GM12878 (cell line): ENCODE data around the gene BPTF. TPM values are rescaled to one million over a fixed set of nuclear protein-coding genes. Genes with fewer than 3 reads are reported as not detected.

Experiments used
- ATAC-seq: fragments of 200-7000 bp; cut with Tn5 transposase; 3 replicates; pipeline ENCODE4 v1.9.1; 2020; ENCODE audit warnings: mild to moderate bottlenecking, moderate library complexity
- BruUV-seq: library from RNA; stranded (reverse); fragments of 400-500 nt; replicated peaks from 2 replicates; lab custom pipeline; 2021; lab: Mats Ljungman, UMichigan
- CTCF ChIA-PET: fragments of 300-600 bp; sonication (Branson Sonifier 250); formaldehyde crosslinking; extraction: SDS; loops from one replicate; lab custom pipeline; 2021; ENCODE audit warnings: inconsistent platforms; lab: Yijun Ruan, JAX
- POLR2A ChIA-PET: fragments of 350-600 bp; formaldehyde crosslinking; extraction: SDS; loops from one replicate; lab custom pipeline; 2021; ENCODE audit warnings: inconsistent platforms; lab: Charles Lee
- RAD21 ChIA-PET: fragments of 300-600 bp; sonication (Branson Sonifier 250); formaldehyde crosslinking; loops from one replicate; lab custom pipeline; 2023; ENCODE audit warnings: antibody characterized with exemption; ENCODE audit not compliant: unreplicated experiment; lab: Charles Lee
- SMC1A ChIA-PET: fragments of 300-600 bp; sonication (Branson Sonifier 250); formaldehyde crosslinking; loops from one replicate; lab custom pipeline; 2023; ENCODE audit not compliant: unreplicated experiment, uncharacterized antibody; lab: Charles Lee
- DNase-seq: peaks from one replicate; pipeline ENCODE4 v3.0.0-alpha.2; 2011; ENCODE audit warnings: low read depth, low spot score
- FAIRE-seq: peaks from 3 replicates; lab custom pipeline; 2011; peaks lifted over from hg19 to GRCh38; lab: Jason Lieb, UNC
- H2AFZ ChIP-seq: 2 replicates; pipeline ENCODE4 v1.6.0; 2011; ENCODE audit warnings: low read depth, low read length, control low read depth; ENCODE audit not compliant: control insufficient read depth
- H3K27ac ChIP-seq: 2 replicates; pipeline ENCODE4 v1.5.1; 2011; ENCODE audit warnings: control low read depth; ENCODE audit not compliant: control insufficient read depth, insufficient read depth
- H3K27me3 ChIP-seq, 2 experiments: replicated peaks in 1 of 2; 2 replicates each; pipeline versions ENCODE4 v1.6.0 to v1.6.1; 2011; ENCODE audit warnings: low read length in 1 of 2; ENCODE audit not compliant: control insufficient read depth in 2 of 2, insufficient read depth in 2 of 2
- H3K36me3 ChIP-seq, 2 experiments: 2 replicates each; pipeline ENCODE4 v1.5.1; 2011; ENCODE audit warnings: low read length in 1 of 2; ENCODE audit not compliant: control insufficient read depth in 2 of 2, insufficient read depth in 2 of 2
- H3K4me1 ChIP-seq: 2 replicates; pipeline ENCODE4 v1.6.1; 2011; ENCODE audit warnings: mild to moderate bottlenecking, low read length, moderate library complexity, mixed read lengths; ENCODE audit not compliant: control insufficient read depth, insufficient read depth
- H3K4me2 ChIP-seq: 2 replicates; pipeline ENCODE4 v1.6.0; 2011; ENCODE audit warnings: control low read depth; ENCODE audit not compliant: control insufficient read depth, insufficient read depth
- H3K4me3 ChIP-seq: fragments of 200-600 bp; sonication (generic); 2 replicates; pipeline ENCODE4 v1.5.1; 2016
- H3K79me2 ChIP-seq: 2 replicates; pipeline ENCODE4 v1.6.0; 2011; ENCODE audit warnings: low read length; ENCODE audit not compliant: control insufficient read depth, insufficient read depth
- H3K9ac ChIP-seq: 2 replicates; pipeline ENCODE4 v1.8.0; 2011; ENCODE audit warnings: low read length, control low read depth, mixed read lengths; ENCODE audit not compliant: control insufficient read depth, insufficient read depth
- H3K9me3 ChIP-seq: replicated peaks from 3 replicates; pipeline ENCODE4 v1.5.1; 2011; ENCODE audit warnings: mild to moderate bottlenecking, low read length; ENCODE audit not compliant: control insufficient read depth, insufficient read depth
- H4K20me1 ChIP-seq: 2 replicates; pipeline ENCODE4 v1.6.0; 2011; ENCODE audit not compliant: control insufficient read depth, insufficient read depth
- ATF7 ChIP-seq: fragments of 450-650 bp; IDR thresholded peaks from 2 replicates; pipeline ENCODE4 v1.6.1; 2016; ENCODE audit warnings: low read depth, mild to moderate bottlenecking
- BHLHE40 ChIP-seq, 2 experiments: fragments of 450-650 bp in 1 of 2; IDR thresholded peaks; 2 replicates each; pipeline ENCODE4 v1.6.1; 2011 to 2017; ENCODE audit warnings: low read depth in 2 of 2, borderline replicate concordance in 1 of 2, improper control_type of control experiment in 1 of 2, low read length in 1 of 2, mild to moderate bottlenecking in 1 of 2
- EGR1 ChIP-seq, 2 experiments: IDR thresholded peaks; 1 replicate in 1 of 2; 2 replicates in 1 of 2; pipeline ENCODE4 v1.6.1; 2011 to 2012; ENCODE audit warnings: low read depth in 2 of 2, low read length in 2 of 2, borderline replicate concordance in 1 of 2, mild to moderate bottlenecking in 1 of 2, moderate library complexity in 1 of 2
- FOXM1 ChIP-seq: IDR thresholded peaks from 2 replicates; pipeline ENCODE4 v1.6.1; 2012; ENCODE audit warnings: low read depth, mild to moderate bottlenecking, inconsistent platforms, low read length, moderate library complexity
- IKZF2 ChIP-seq, 2 experiments: fragments of 450-650 bp; IDR thresholded peaks; 2 replicates each; pipeline ENCODE4 v1.6.1; 2017; ENCODE audit warnings: mild to moderate bottlenecking in 2 of 2, moderate library complexity in 2 of 2
- LARP7 ChIP-seq: fragments of 450-650 bp; IDR thresholded peaks from 2 replicates; pipeline ENCODE4 v1.6.1; 2017; ENCODE audit warnings: mild to moderate bottlenecking
- MTA2 ChIP-seq: fragments of 450-650 bp; IDR thresholded peaks from 2 replicates; pipeline ENCODE4 v1.6.1; 2016; ENCODE audit warnings: low read depth, mild to moderate bottlenecking, moderate library complexity
- MXI1 ChIP-seq: fragments of 150-350 bp; IDR thresholded peaks from 2 replicates; pipeline ENCODE4 v1.6.1; 2011; ENCODE audit warnings: low read depth, mild to moderate bottlenecking, inconsistent platforms, low read length, improper control_type of control experiment
- NFYB ChIP-seq: IDR thresholded peaks from 2 replicates; pipeline ENCODE4 v1.6.1; 2011; ENCODE audit warnings: low read depth, mild to moderate bottlenecking, low read length, improper control_type of control experiment, moderate library complexity; ENCODE audit not compliant: insufficient read depth
- PAX8 ChIP-seq: fragments of 450-650 bp; IDR thresholded peaks from 2 replicates; pipeline ENCODE4 v1.6.1; 2017; ENCODE audit warnings: mild to moderate bottlenecking, moderate library complexity
- RAD21 ChIP-seq: IDR thresholded peaks from 2 replicates; pipeline ENCODE4 v1.6.1; 2011; ENCODE audit warnings: mild to moderate bottlenecking, low read depth, low read length, moderate library complexity; ENCODE audit not compliant: insufficient read depth
- REST ChIP-seq: IDR thresholded peaks from 2 replicates; pipeline ENCODE4 v1.6.1; 2012; ENCODE audit warnings: mild to moderate bottlenecking, low read depth, low read length
- SMAD1 ChIP-seq: fragments of 450-650 bp; IDR thresholded peaks from 2 replicates; pipeline ENCODE4 v1.6.1; 2018; ENCODE audit warnings: mild to moderate bottlenecking, low read depth; ENCODE audit not compliant: partially characterized antibody
- STAT3 ChIP-seq: IDR thresholded peaks from 2 replicates; pipeline ENCODE4 v1.6.1; 2011; ENCODE audit warnings: low read depth, low read length, improper control_type of control experiment
- SUPT20H ChIP-seq: IDR thresholded peaks from 2 replicates; pipeline ENCODE4 v1.6.1; 2011; ENCODE audit warnings: low read depth, mild to moderate bottlenecking, low read length, moderate library complexity, borderline replicate concordance; ENCODE audit not compliant: control insufficient read depth
- ZNF207 ChIP-seq: fragments of 450-650 bp; IDR thresholded peaks from 2 replicates; pipeline ENCODE4 v1.6.1; 2014; ENCODE audit warnings: antibody characterized with exemption, mild to moderate bottlenecking, borderline replicate concordance
- ZNF24 ChIP-seq: fragments of 450-650 bp; IDR thresholded peaks from 2 replicates; pipeline ENCODE4 v1.6.1; 2017; ENCODE audit warnings: antibody characterized with exemption, mild to moderate bottlenecking
- whole genome bisulfite sequencing: methylation state at CpG from one replicate; pipeline ENCODE4 v1.1.6; 2016; ENCODE audit warnings: low lambda C conversion rate; ENCODE audit not compliant: insufficient replicate concordance, insufficient coverage; ENCODE audit errors: missing lambda C conversion rate; 5-methylcytosine and 5-hydroxymethylcytosine counted together
- in situ Hi-C: fragments of 300-500 bp; cut with MboI; formaldehyde crosslinking; loops from 9 replicates; pipeline ENCODE4 v1.14.3; 2018; ENCODE audit warnings: mixed read lengths
- intact Hi-C: fragments of 100-400 bp; cut with micrococcal nuclease; formaldehyde crosslinking; loops from one replicate; pipeline ENCODE4 v1.14.2; 2022; ENCODE audit not compliant: unreplicated experiment
- polyA plus RNA-seq, 11 experiments: library from polyadenylated mRNA; depleted of rRNA in 4 of 11; unstranded in 6 of 11; stranded (reverse) in 5 of 11; fragments of >200 nt; fragmentation: Nextera tagmentation in 4 of 11; fragmentation: Illumina TruSeq in 1 of 11; extraction: Ambion mirVana in 4 of 11; extraction: Trizol in 1 of 11; gene quantifications; 1 replicate in 1 of 11; 2 replicates in 10 of 11; pipeline versions ENCODE4 v1.2.1 to v1.2.3, GENCODE V29; 2011 to 2016; ENCODE audit warnings: inconsistent platforms in 2 of 11, missing spikeins in 2 of 11, low read depth in 1 of 11
- total RNA-seq, 4 experiments: library from RNA; depleted of rRNA in 3 of 4; stranded (reverse); fragments of >200 nt in 3 of 4; fragmentation: Illumina TruSeq in 1 of 4; extraction: Trizol in 1 of 4; gene quantifications; 2 replicates each; pipeline versions ENCODE4 v1.2.1 to v1.2.3, GENCODE V29; 2013 to 2021
- TF ChIP-seq, protein P1 (sequence below): fragments of 450-650 bp; IDR thresholded peaks from 2 replicates; pipeline ENCODE4 v1.6.1; 2016; ENCODE audit warnings: mild to moderate bottlenecking, moderate library complexity, borderline replicate concordance

BPTF gene
- total and polyA plus RNA-seq, 10 of the 15 experiments (the other 5 are each of a cell fraction or from before 2014, with no cell fraction given) = 19.4 to 78.3 (median 44.8) TPM

GRCh38 chr17:67821871-67822367 lies 3.4 kb upstream of the BPTF start:
- Histone ChIP-seq H3K4me3 (no peak overlapping the region), H3K4me1 (peaks cover 31% of the 10 kb centered on the region), H3K79me2 (peaks cover 10% of the 10 kb centered on the region), H3K27ac (no peak overlapping the region), H3K4me2 (no peak overlapping the region), H3K36me3 (no peaks in the 10 kb centered on the region), H3K9ac (no peak overlapping the region), H4K20me1 (no peaks in the 10 kb centered on the region), H2AFZ (no peak overlapping the region), H3K9me3 (no peaks in the 10 kb centered on the region), H3K27me3 (no peaks in the 10 kb centered on the region)
- intact Hi-C loops = no loop called here
- FAIRE-seq = no peak
- no peak for TF ChIP-seq PAX8
- TF ChIP-seq MXI1 = no peak
- no peak for TF ChIP-seq EGR1 (IDR thresholded peaks at IDR 0.05; ENCODE audit: borderline replicate concordance in 1 of 2, low read depth in 2 of 2, low read length in 2 of 2)
- no peak for TF ChIP-seq ZNF24
- no peak for TF ChIP-seq RAD21
- TF ChIP-seq, protein P1, sequence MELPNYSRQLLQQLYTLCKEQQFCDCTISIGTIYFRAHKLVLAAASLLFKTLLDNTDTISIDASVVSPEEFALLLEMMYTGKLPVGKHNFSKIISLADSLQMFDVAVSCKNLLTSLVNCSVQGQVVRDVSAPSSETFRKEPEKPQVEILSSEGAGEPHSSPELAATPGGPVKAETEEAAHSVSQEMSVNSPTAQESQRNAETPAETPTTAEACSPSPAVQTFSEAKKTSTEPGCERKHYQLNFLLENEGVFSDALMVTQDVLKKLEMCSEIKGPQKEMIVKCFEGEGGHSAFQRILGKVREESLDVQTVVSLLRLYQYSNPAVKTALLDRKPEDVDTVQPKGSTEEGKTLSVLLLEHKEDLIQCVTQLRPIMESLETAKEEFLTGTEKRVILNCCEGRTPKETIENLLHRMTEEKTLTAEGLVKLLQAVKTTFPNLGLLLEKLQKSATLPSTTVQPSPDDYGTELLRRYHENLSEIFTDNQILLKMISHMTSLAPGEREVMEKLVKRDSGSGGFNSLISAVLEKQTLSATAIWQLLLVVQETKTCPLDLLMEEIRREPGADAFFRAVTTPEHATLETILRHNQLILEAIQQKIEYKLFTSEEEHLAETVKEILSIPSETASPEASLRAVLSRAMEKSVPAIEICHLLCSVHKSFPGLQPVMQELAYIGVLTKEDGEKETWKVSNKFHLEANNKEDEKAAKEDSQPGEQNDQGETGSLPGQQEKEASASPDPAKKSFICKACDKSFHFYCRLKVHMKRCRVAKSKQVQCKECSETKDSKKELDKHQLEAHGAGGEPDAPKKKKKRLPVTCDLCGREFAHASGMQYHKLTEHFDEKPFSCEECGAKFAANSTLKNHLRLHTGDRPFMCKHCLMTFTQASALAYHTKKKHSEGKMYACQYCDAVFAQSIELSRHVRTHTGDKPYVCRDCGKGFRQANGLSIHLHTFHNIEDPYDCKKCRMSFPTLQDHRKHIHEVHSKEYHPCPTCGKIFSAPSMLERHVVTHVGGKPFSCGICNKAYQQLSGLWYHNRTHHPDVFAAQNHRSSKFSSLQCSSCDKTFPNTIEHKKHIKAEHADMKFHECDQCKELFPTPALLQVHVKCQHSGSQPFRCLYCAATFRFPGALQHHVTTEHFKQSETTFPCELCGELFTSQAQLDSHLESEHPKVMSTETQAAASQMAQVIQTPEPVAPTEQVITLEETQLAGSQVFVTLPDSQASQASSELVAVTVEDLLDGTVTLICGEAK = no peak
- TF ChIP-seq BHLHE40 (IDR thresholded peaks at IDR 0.05; ENCODE audit: borderline replicate concordance in 1 of 2, low read depth in 2 of 2, low read length in 1 of 2) = no peak
- TF ChIP-seq LARP7 = no peak
- TF ChIP-seq IKZF2 (IDR thresholded peaks at IDR 0.05) = no peak
- no peak for TF ChIP-seq REST
- no peak for TF ChIP-seq SMAD1
- TF ChIP-seq MTA2 = no peak
- no peak for TF ChIP-seq FOXM1
- no peak for TF ChIP-seq SUPT20H
- TF ChIP-seq STAT3 = no peak
- no peak for TF ChIP-seq ATF7
- no peak for TF ChIP-seq NFYB
- no peak for TF ChIP-seq ZNF207
- ChIA-PET SMC1A (interaction anchor here (4.8 to 6.5 kb wide), 2 partner anchors 9 to 21 kb away, joined by 63 to 64 read pairs; no protein-coding TSS in a partner anchor), POLR2A (interaction anchor here (1.8 kb wide), 1 partner anchor 21 kb away, joined by 4 read pairs; no protein-coding TSS in a partner anchor), RAD21 (no interaction called here), CTCF (interaction anchor here (1.4 to 11.1 kb wide), 2 partner anchors 7 to 20 kb away, joined by 7 to 133 read pairs; no protein-coding TSS in a partner anchor)
- WGBS = 84% methylated on average over 12 of the region's 12 CpGs
- BruUV-seq = no TSS peak
- ATAC-seq = no peak
- in situ Hi-C loops = no loop called here
- no peak for DNase-seq
